CD14-positive monocyte (primary cell): ENCODE measurements around the gene DIPK2A. TPM values are rescaled to one million over a fixed set of nuclear protein-coding genes. Genes with fewer than 3 reads are reported as not detected.

Experiments
- DNase-seq, 3 donors: peaks; one replicate each; pipeline ENCODE4 v3.0.0-alpha.2; 2011 to 2022
- H2AFZ ChIP-seq: 2 replicates; pipeline ENCODE4 v1.6.0; 2012; ENCODE audit warnings: mild to moderate bottlenecking, low read depth, low read length, inconsistent platforms; ENCODE audit not compliant: insufficient read depth, poor library complexity, severe bottlenecking
- H3K27ac ChIP-seq, 2 donors: 1 replicate in 1 of 2; 2 replicates in 1 of 2; pipeline ENCODE4 v1.5.1; 2012 to 2013; ENCODE audit warnings: low read length in 2 of 2, control low read depth in 1 of 2, inconsistent platforms in 1 of 2, low read depth in 1 of 2, mild to moderate bottlenecking in 1 of 2
- H3K27me3 ChIP-seq, 2 donors: one replicate each; pipeline versions ENCODE4 v1.6.0 to v1.6.1; 2011 to 2013; ENCODE audit warnings: low read length in 2 of 2; ENCODE audit not compliant: control insufficient read depth in 2 of 2, insufficient read depth in 2 of 2
- H3K36me3 ChIP-seq, 2 donors: replicated peaks in 1 of 2; 1 replicate in 1 of 2; 2 replicates in 1 of 2; pipeline versions ENCODE4 v1.5.1 to v1.6.1; 2012 to 2013; ENCODE audit warnings: low read length in 2 of 2, control low read depth in 1 of 2, inconsistent platforms in 1 of 2, mild to moderate bottlenecking in 1 of 2; ENCODE audit not compliant: insufficient read depth in 2 of 2, control insufficient read depth in 1 of 2
- H3K4me1 ChIP-seq, 2 donors: 1 replicate in 1 of 2; 2 replicates in 1 of 2; pipeline versions ENCODE4 v1.5.1 to v1.6.1; 2012 to 2013; ENCODE audit warnings: low read length in 2 of 2, control low read depth in 1 of 2, inconsistent platforms in 1 of 2, mild to moderate bottlenecking in 1 of 2, moderate library complexity in 1 of 2; ENCODE audit not compliant: insufficient read depth in 2 of 2, control insufficient read depth in 1 of 2
- H3K4me2 ChIP-seq: replicated peaks from 2 replicates; pipeline ENCODE3; 2012; ENCODE audit warnings: low read length, moderate library complexity, mild to moderate bottlenecking; ENCODE audit not compliant: poor library complexity, severe bottlenecking; ENCODE audit errors: extremely low read depth
- H3K4me3 ChIP-seq, 3 experiments: fragments of 200-600 bp in 1 of 3; sonication (generic) in 1 of 3; replicated peaks in 1 of 3; 1 replicate in 2 of 3; 2 replicates in 1 of 3; pipeline ENCODE4 v1.5.1; 2011 to 2013; ENCODE audit warnings: low read length in 3 of 3, mild to moderate bottlenecking in 3 of 3, control low read depth in 2 of 3, low read depth in 2 of 3, inconsistent platforms in 1 of 3, moderate library complexity in 1 of 3
- H3K79me2 ChIP-seq: 2 replicates; pipeline ENCODE4 v1.6.0; 2012; ENCODE audit warnings: mild to moderate bottlenecking, control low read depth, inconsistent platforms, low read length, moderate library complexity; ENCODE audit not compliant: insufficient read depth
- H3K9ac ChIP-seq: 2 replicates; pipeline ENCODE4 v1.6.0; 2017; ENCODE audit warnings: low read length, mild to moderate bottlenecking; ENCODE audit not compliant: insufficient read depth, poor library complexity, severe bottlenecking
- H3K9me3 ChIP-seq, 2 donors: replicated peaks in 1 of 2; 1 replicate in 1 of 2; 2 replicates in 1 of 2; pipeline versions ENCODE4 v1.5.1 to v1.6.1; 2012 to 2013; ENCODE audit warnings: low read length in 2 of 2, control low read depth in 1 of 2; ENCODE audit not compliant: control insufficient read depth in 1 of 2, insufficient read depth in 1 of 2
- H4K20me1 ChIP-seq: 2 replicates; pipeline ENCODE4 v1.6.0; 2012; ENCODE audit warnings: mild to moderate bottlenecking, low read length, control low read depth, moderate library complexity; ENCODE audit not compliant: insufficient read depth
- H3K27ac Mint-ChIP-seq, 7 donors: one replicate each; pipeline ENCODE4 v1.8.0; 2020; ENCODE audit warnings: mild to moderate bottlenecking in 7 of 7, mixed read lengths in 7 of 7, moderate library complexity in 6 of 7, inconsistent platforms in 2 of 7
- H3K27me3 Mint-ChIP-seq, 3 donors: one replicate each; pipeline ENCODE4 v1.8.0; 2021 to 2022; ENCODE audit warnings: low read depth in 3 of 3, mild to moderate bottlenecking in 3 of 3, mixed read lengths in 3 of 3, moderate library complexity in 3 of 3, inconsistent platforms in 1 of 3
- H3K36me3 Mint-ChIP-seq, 2 donors: one replicate each; pipeline ENCODE4 v1.8.0; 2020; ENCODE audit warnings: mixed read lengths in 2 of 2, inconsistent platforms in 1 of 2, mild to moderate bottlenecking in 1 of 2
- H3K4me1 Mint-ChIP-seq: one replicate; pipeline ENCODE4 v1.8.0; 2020; ENCODE audit warnings: mild to moderate bottlenecking, mixed read lengths
- H3K4me3 Mint-ChIP-seq, 2 donors: one replicate each; pipeline ENCODE4 v1.8.0; 2020; ENCODE audit warnings: mild to moderate bottlenecking in 2 of 2, mixed read lengths in 2 of 2, moderate library complexity in 1 of 2
- H3K9me3 Mint-ChIP-seq, 7 donors: one replicate each; pipeline ENCODE4 v1.8.0; 2020 to 2022; ENCODE audit warnings: mixed read lengths in 7 of 7, mild to moderate bottlenecking in 6 of 7, moderate library complexity in 6 of 7, inconsistent platforms in 2 of 7
- WGBS: methylation state at CpG from one replicate; pipeline ENCODE4 v1.1.5; 2013; ENCODE audit warnings: missing lambda C conversion rate; ENCODE audit not compliant: insufficient coverage; 5-methylcytosine and 5-hydroxymethylcytosine counted together
- intact Hi-C, 2 donors: fragments of 100-400 bp; cut with micrococcal nuclease; formaldehyde crosslinking; loops; one replicate each; pipeline versions ENCODE4 v1.15.0 to v1.15.1; 2023
- polyA plus RNA-seq, 3 donors: library from polyadenylated mRNA; depleted of rRNA in 1 of 3; unstranded in 2 of 3; stranded (reverse) in 1 of 3; fragments of 300-500 nt in 2 of 3; fragments of >200 nt in 1 of 3; fragmentation: Illumina TruSeq in 2 of 3; gene quantifications; 1 replicate in 2 of 3; 2 replicates in 1 of 3; pipeline ENCODE4 v1.2.3, GENCODE V29; 2012 to 2021
- TF ChIP-seq, protein P1 (sequence below): fragments of 200-600 bp; IDR thresholded peaks from one replicate; pipeline ENCODE4 v1.8.0; 2022; ENCODE audit warnings: antibody characterized with exemption, mild to moderate bottlenecking

DIPK2A gene
- polyA plus RNA-seq, 3 donors = 15.4 to 26.9 (median 21.4) TPM

DNA sequence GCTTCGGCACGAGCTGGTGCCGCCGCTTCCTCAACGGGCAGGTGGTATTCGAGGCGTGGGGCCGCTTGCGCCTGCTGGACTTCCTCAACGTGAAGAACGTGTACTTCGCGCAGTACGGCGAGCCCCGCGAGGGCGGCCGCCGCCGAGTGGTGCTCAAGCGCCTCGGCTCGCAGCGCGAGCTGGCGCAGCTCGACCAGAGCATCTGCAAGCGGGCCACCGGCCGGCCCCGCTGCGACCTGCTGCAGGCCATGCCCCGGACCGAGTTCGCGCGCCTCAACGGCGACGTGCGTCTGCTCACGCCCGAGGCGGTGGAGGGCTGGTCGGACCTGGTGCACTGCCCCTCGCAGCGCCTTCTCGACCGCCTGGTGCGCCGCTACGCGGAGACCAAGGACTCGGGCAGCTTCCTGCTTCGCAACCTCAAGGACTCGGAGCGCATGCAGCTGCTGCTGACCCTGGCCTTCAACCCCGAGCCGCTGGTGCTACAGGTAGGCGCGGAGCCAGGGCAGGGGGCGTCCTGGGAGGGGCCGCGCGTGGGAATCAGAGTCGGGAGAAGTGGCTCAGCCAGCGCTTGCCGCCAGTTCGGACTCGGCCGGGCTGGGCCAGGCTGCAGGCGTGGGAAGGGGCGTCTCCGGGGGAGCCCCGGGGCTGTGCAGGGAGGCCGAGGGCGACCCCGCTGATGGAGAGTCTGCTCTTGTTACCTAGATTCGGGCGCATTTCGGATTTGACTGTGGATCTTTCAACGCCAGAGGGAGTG, 1.1 kb downstream of the DIPK2A start:
- H3K4me3 ChIP-seq = peak overlapping the region; percentile 69 to 94 (median 92)
- H3K4me2 ChIP-seq = peak overlapping the region; percentile 99
- Mint-ChIP-seq H3K27ac (peak overlapping the region; percentile 91 to 99 (median 97)), H3K27me3 (peaks cover 0 to 2% (median 0%) of the 10 kb centered on the region in 3 donors), H3K4me1 (peaks cover 35% of the 10 kb centered on the region), H3K4me3 (peak overlapping the region; percentile 91 to 99), H3K9me3 (no peaks in the 10 kb centered on the region), H3K36me3 (no peaks in the 10 kb centered on the region)
- TF ChIP-seq, protein P1, sequence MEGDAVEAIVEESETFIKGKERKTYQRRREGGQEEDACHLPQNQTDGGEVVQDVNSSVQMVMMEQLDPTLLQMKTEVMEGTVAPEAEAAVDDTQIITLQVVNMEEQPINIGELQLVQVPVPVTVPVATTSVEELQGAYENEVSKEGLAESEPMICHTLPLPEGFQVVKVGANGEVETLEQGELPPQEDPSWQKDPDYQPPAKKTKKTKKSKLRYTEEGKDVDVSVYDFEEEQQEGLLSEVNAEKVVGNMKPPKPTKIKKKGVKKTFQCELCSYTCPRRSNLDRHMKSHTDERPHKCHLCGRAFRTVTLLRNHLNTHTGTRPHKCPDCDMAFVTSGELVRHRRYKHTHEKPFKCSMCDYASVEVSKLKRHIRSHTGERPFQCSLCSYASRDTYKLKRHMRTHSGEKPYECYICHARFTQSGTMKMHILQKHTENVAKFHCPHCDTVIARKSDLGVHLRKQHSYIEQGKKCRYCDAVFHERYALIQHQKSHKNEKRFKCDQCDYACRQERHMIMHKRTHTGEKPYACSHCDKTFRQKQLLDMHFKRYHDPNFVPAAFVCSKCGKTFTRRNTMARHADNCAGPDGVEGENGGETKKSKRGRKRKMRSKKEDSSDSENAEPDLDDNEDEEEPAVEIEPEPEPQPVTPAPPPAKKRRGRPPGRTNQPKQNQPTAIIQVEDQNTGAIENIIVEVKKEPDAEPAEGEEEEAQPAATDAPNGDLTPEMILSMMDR = peak; percentile 68
- H3K9ac ChIP-seq = peak overlapping the region; percentile 91
- H4K20me1 ChIP-seq = peaks cover 44% of the 10 kb centered on the region
- intact Hi-C loops = loop anchor here in 1 of 2 donors (10.0 kb wide), 2 partner anchors 52 to 158 kb away; no protein-coding TSS in a partner anchor
- H2AFZ ChIP-seq = peak overlapping the region; percentile 93
- H3K36me3 ChIP-seq = no peaks in the 10 kb centered on the region
- under 1% methylated on average over 83 of the region's 83 CpGs for WGBS
- peak overlapping the region; percentile 92 to 99 for H3K27ac ChIP-seq
- DNase-seq = peak; percentile 84 to 90 (median 87)
- peaks cover 27 to 61% of the 10 kb centered on the region in 2 donors for H3K4me1 ChIP-seq
- H3K79me2 ChIP-seq = peaks cover 50% of the 10 kb centered on the region
- no peaks in the 10 kb centered on the region for H3K9me3 ChIP-seq
- no peaks in the 10 kb centered on the region for H3K27me3 ChIP-seq

GRCh38 chr3:143973259-143974021, 1.8 kb downstream of the DIPK2A start:
- Histone ChIP-seq H3K79me2 (peaks cover 58% of the 10 kb centered on the region), H3K36me3 (no peaks in the 10 kb centered on the region), H3K27ac (peak overlapping the region; percentile 92 to 99), H4K20me1 (peaks cover 51% of the 10 kb centered on the region), H2AFZ (peak overlapping the region; percentile 93), H3K4me1 (peaks cover 34 to 69% of the 10 kb centered on the region in 2 donors), H3K9ac (peak overlapping the region; percentile 91), H3K27me3 (no peaks in the 10 kb centered on the region), H3K9me3 (no peaks in the 10 kb centered on the region), H3K4me3 (peak overlapping the region; percentile 69 to 94 (median 92)), H3K4me2 (peak overlapping the region; percentile 99)
- 0% methylated on average over 24 of the region's 28 CpGs for WGBS
- Mint-ChIP-seq H3K9me3 (no peaks in the 10 kb centered on the region), H3K27me3 (peaks cover 0 to 2% (median 0%) of the 10 kb centered on the region in 3 donors), H3K27ac (peak overlapping the region; percentile 91 to 99 (median 97)), H3K36me3 (no peaks in the 10 kb centered on the region), H3K4me1 (peaks cover 42% of the 10 kb centered on the region), H3K4me3 (peak overlapping the region; percentile 91 to 99)
- TF ChIP-seq, protein P1 = peak; percentile 44
- intact Hi-C loops = loop anchor here in 1 of 2 donors (10.0 kb wide), 2 partner anchors 51 to 159 kb away; no protein-coding TSS in a partner anchor
- DNase-seq = peak; percentile 73 to 84 (median 82)
